Spleen (tissue), 7 donors: Measurements from ENCODE around the gene KRTAP1-4.

Source experiments
- CTCF ChIP-seq, 11 experiments: fragments of 200-600 bp in 7 of 11; fragments of 450-650 bp in 4 of 11; sonication (generic) in 4 of 11; IDR thresholded peaks in 8 of 11; conservative IDR thresholded peaks in 3 of 11; 1 replicate in 7 of 11; 2 replicates in 4 of 11; pipeline versions ENCODE4 v1.4.0 to v1.8.0; 2016 to 2021; ENCODE audit warnings: antibody characterized with exemption in 11 of 11, inconsistent platforms in 4 of 11, mild to moderate bottlenecking in 1 of 11
- POLR2A ChIP-seq, 3 donors: fragments of 450-650 bp; IDR thresholded peaks; one replicate each; pipeline ENCODE4 v1.5.1; 2017; ENCODE audit warnings: antibody characterized with exemption in 3 of 3, mild to moderate bottlenecking in 1 of 3
- POLR2AphosphoS5 ChIP-seq, 3 donors: sonication (generic); formaldehyde crosslinking; IDR thresholded peaks; one replicate each; pipeline ENCODE4 v1.5.1; 2017; ENCODE audit warnings: antibody characterized with exemption in 3 of 3
- donor health status: DM: no; HTN: no; CAD: no; lungs with moderate emphysema.
- donor health status: DM: no; HTN: no; CAD: no.
- donor health status: DM: no; HTN: no; CAD: no.

DNA sequence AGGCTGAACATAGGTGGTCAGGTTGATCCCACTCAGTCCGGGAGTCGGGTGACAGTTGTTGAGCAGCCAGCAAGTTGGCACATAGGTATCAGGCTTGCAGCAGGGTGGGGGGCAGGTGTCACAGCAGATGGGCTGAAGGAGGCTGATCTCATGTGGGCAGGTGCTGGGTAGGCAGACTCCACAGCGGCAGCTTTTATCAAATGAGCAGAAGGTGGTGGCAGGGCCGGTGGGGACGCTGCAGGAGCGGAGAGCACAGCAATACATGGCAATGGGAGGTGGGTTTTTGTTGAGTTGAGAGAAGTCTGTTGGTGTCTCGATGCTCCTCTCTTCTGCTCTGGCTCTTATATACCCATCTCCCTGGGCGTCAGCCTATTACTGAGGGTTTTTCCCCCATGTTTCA lies 21.2 kb downstream of the KRTAP1-4 start, which contains the start of gene KRTAP3-1:
- TF ChIP-seq POLR2AphosphoS5 (IDR thresholded peaks at IDR 0.05) (no peak), POLR2A (IDR thresholded peaks at IDR 0.05) (no peak), CTCF (IDR thresholded peaks at IDR 0.05 in 8 of 11, conservative IDR thresholded peaks at IDR 0.05 in 3 of 11) (no peak)
